ENCODE data around the gene SS18L1.

GRCh38 chr20:62219992-62220665 lies 76.6 kb downstream of the SS18L1 start, which contains the start of gene HRH3:
- TF ChIP-seq CTCF (conservative IDR thresholded peaks at IDR 0.05; ENCODE audit: low read depth in 2 of 2) (no peak), EZH2 (IDR thresholded peaks at IDR 0.05; ENCODE audit: low read depth, unreplicated experiment) (no peak), POLR2AphosphoS5 (IDR thresholded peaks at IDR 0.05; ENCODE audit: low read depth) (no peak), JUNB (IDR thresholded peaks at IDR 0.05; ENCODE audit: unreplicated experiment) (no peak), ETS1 (IDR thresholded peaks at IDR 0.05) (no peak), NANOG (IDR thresholded peaks at IDR 0.05; ENCODE audit: borderline replicate concordance) (no peak), EZH2phosphoT487 (IDR thresholded peaks at IDR 0.05; ENCODE audit: unreplicated experiment) (no peak), CREB1 (CRISPR knock-in tag; IDR thresholded peaks at IDR 0.05; ENCODE audit: low read depth) (no peak), ZNF331 (CRISPR knock-in tag; IDR thresholded peaks at IDR 0.05; ENCODE audit: low read depth) (no peak), ZNF114 (CRISPR knock-in tag; IDR thresholded peaks at IDR 0.05) (no peak)
- TF ChIP-seq, protein P1, sequence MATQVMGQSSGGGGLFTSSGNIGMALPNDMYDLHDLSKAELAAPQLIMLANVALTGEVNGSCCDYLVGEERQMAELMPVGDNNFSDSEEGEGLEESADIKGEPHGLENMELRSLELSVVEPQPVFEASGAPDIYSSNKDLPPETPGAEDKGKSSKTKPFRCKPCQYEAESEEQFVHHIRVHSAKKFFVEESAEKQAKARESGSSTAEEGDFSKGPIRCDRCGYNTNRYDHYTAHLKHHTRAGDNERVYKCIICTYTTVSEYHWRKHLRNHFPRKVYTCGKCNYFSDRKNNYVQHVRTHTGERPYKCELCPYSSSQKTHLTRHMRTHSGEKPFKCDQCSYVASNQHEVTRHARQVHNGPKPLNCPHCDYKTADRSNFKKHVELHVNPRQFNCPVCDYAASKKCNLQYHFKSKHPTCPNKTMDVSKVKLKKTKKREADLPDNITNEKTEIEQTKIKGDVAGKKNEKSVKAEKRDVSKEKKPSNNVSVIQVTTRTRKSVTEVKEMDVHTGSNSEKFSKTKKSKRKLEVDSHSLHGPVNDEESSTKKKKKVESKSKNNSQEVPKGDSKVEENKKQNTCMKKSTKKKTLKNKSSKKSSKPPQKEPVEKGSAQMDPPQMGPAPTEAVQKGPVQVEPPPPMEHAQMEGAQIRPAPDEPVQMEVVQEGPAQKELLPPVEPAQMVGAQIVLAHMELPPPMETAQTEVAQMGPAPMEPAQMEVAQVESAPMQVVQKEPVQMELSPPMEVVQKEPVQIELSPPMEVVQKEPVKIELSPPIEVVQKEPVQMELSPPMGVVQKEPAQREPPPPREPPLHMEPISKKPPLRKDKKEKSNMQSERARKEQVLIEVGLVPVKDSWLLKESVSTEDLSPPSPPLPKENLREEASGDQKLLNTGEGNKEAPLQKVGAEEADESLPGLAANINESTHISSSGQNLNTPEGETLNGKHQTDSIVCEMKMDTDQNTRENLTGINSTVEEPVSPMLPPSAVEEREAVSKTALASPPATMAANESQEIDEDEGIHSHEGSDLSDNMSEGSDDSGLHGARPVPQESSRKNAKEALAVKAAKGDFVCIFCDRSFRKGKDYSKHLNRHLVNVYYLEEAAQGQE (IDR thresholded peaks at IDR 0.05; ENCODE audit: unreplicated experiment), result peak; percentile 76
